OCI-LY1 (cell line): ENCODE results near the gene POLR1A.

Source experiments
- H2AFZ ChIP-seq: fragments of 200-600 bp; sonication (generic), shearing (Covaris generic); 2 replicates; pipeline ENCODE4 v1.6.0; 2014; ENCODE audit warnings: antibody characterized with exemption, mild to moderate bottlenecking, low read length
- H3F3A ChIP-seq: fragments of 200-600 bp; sonication (generic), shearing (Covaris generic); 2 replicates; pipeline ENCODE4 v1.6.0; 2014; ENCODE audit warnings: mild to moderate bottlenecking, antibody characterized with exemption, low read length, moderate library complexity; ENCODE audit not compliant: insufficient read depth
- H3K27ac ChIP-seq: fragments of 200-600 bp; sonication (generic); 2 replicates; pipeline ENCODE4 v1.5.1; 2014; ENCODE audit warnings: low read length, mixed run types, mild to moderate bottlenecking, low read depth; ENCODE audit not compliant: poor library complexity, severe bottlenecking
- H3K27me3 ChIP-seq: fragments of 200-600 bp; sonication (generic); 2 replicates; pipeline ENCODE4 v1.6.0; 2014; ENCODE audit warnings: antibody characterized with exemption, mild to moderate bottlenecking, low read length, moderate library complexity; ENCODE audit not compliant: insufficient read depth
- H3K36me3 ChIP-seq: fragments of 200-600 bp; sonication (generic); 2 replicates; pipeline ENCODE4 v1.6.1; 2014; ENCODE audit warnings: mild to moderate bottlenecking, antibody characterized with exemption, low read length, moderate library complexity, mixed read lengths; ENCODE audit not compliant: insufficient read depth
- H3K4me1 ChIP-seq: fragments of 200-600 bp; sonication (generic); 2 replicates; pipeline ENCODE4 v1.5.1; 2014; ENCODE audit warnings: mild to moderate bottlenecking, low read length, moderate library complexity; ENCODE audit not compliant: insufficient read depth, severe bottlenecking
- H3K4me2 ChIP-seq: fragments of 200-600 bp; sonication (generic), shearing (Covaris generic); 2 replicates; pipeline ENCODE4 v1.6.1; 2014; ENCODE audit warnings: low read length
- H3K4me3 ChIP-seq: fragments of 200-600 bp; sonication (generic); 2 replicates; pipeline ENCODE4 v1.5.1; 2014; ENCODE audit warnings: low read length, low read depth, mild to moderate bottlenecking, mixed read lengths; ENCODE audit not compliant: poor library complexity, severe bottlenecking
- H3K79me2 ChIP-seq: fragments of 200-600 bp; shearing (Covaris generic); 2 replicates; pipeline ENCODE4 v1.6.1; 2016; ENCODE audit warnings: mixed run types, low read length, mixed read lengths; ENCODE audit not compliant: insufficient read depth
- H3K9ac ChIP-seq: fragments of 200-600 bp; sonication (generic), shearing (Covaris generic); 2 replicates; pipeline ENCODE4 v1.6.1; 2014; ENCODE audit warnings: mild to moderate bottlenecking, low read length, mixed read lengths
- H3K9me2 ChIP-seq: fragments of 200-600 bp; sonication (generic), shearing (Covaris generic); 2 replicates; pipeline ENCODE4 v1.6.1; 2014; ENCODE audit warnings: low read depth, mild to moderate bottlenecking, low read length, mixed read lengths
- H3K9me3 ChIP-seq: fragments of 200-600 bp; shearing (Covaris generic); 2 replicates; pipeline ENCODE4 v1.6.1; 2014; ENCODE audit warnings: low read length, mixed read lengths
- H4K20me1 ChIP-seq: fragments of 200-600 bp; sonication (generic), shearing (Covaris generic); 2 replicates; pipeline ENCODE4 v1.6.0; 2016; ENCODE audit warnings: mild to moderate bottlenecking, low read length; ENCODE audit not compliant: insufficient read depth
- CTCF ChIP-seq: fragments of 200-600 bp; sonication (generic), shearing (Covaris generic); IDR thresholded peaks from 2 replicates; pipeline ENCODE4 v1.5.1; 2017; ENCODE audit warnings: mild to moderate bottlenecking, antibody characterized with exemption, low read length, moderate library complexity, mixed read lengths
- EZH2 ChIP-seq: fragments of 200-600 bp; sonication (generic), shearing (Covaris generic); IDR thresholded peaks from 2 replicates; pipeline ENCODE4 v1.8.0; 2017; ENCODE audit warnings: borderline replicate concordance, mixed run types, mild to moderate bottlenecking, antibody characterized with exemption, low read length, moderate library complexity, mixed read lengths

POLR1A gene

GRCh38 chr2:86107031-86107430 lies 1.3 kb upstream of the POLR1A start:
- Histone ChIP-seq H3K9me2 (no peaks in the 10 kb centered on the region), H3K9me3 (no peaks in the 10 kb centered on the region), H3K4me2 (peak overlapping the region; percentile 84), H4K20me1 (no peaks in the 10 kb centered on the region), H3K79me2 (peaks cover 78% of the 10 kb centered on the region), H3K4me1 (peaks cover 32% of the 10 kb centered on the region), H2AFZ (no peak overlapping the region), H3K4me3 (peak overlapping the region; percentile 85), H3K36me3 (peaks cover 59% of the 10 kb centered on the region), H3K27ac (peak overlapping the region; percentile 59), H3F3A (no peaks in the 10 kb centered on the region), H3K27me3 (no peaks in the 10 kb centered on the region), H3K9ac (peak overlapping the region; percentile 85)
- TF ChIP-seq CTCF, result no peak
- TF ChIP-seq EZH2, result no peak

- no peaks in the 10 kb centered on the region for H3K27me3 ChIP-seq
- H3F3A ChIP-seq, result no peaks in the 10 kb centered on the region
- TF ChIP-seq EZH2 (no peak), CTCF (no peak)
- peaks cover 86% of the 10 kb centered on the region for H3K79me2 ChIP-seq
- H3K9me3 ChIP-seq, result no peaks in the 10 kb centered on the region
- no peak within 1 kb of the TSS for H2AFZ ChIP-seq
- H4K20me1 ChIP-seq, result no peaks in the 10 kb centered on the region
- peak within 1 kb of the TSS; percentile 59 for H3K27ac ChIP-seq
- peaks cover 61% of the 10 kb centered on the region for H3K36me3 ChIP-seq
- peak within 1 kb of the TSS; percentile 85 for H3K9ac ChIP-seq
- H3K4me3 ChIP-seq, result peak within 1 kb of the TSS; percentile 85
- peak within 1 kb of the TSS; percentile 84 for H3K4me2 ChIP-seq
- H3K9me2 ChIP-seq, result no peaks in the 10 kb centered on the region
- peaks cover 32% of the 10 kb centered on the region for H3K4me1 ChIP-seq
These were observed 571 bp upstream of the POLR1A start, which contains the start of gene PTCD3 for GRCh38 chr2:86105969-86106945. Gene PTCD3 (plus strand): TSS chr2:86106235. CDS start chr2:86106248, 13 bp downstream.

- peaks cover 21% of the 10 kb centered on the region for H3K4me1 ChIP-seq
- H3K27me3 ChIP-seq, result no peaks in the 10 kb centered on the region
- peaks cover 68% of the 10 kb centered on the region for H3K36me3 ChIP-seq
- H3K27ac ChIP-seq, result no peak overlapping the region
- no peaks in the 10 kb centered on the region for H3F3A ChIP-seq
- no peak overlapping the region for H3K4me3 ChIP-seq
- no peak overlapping the region for H3K4me2 ChIP-seq
- peaks cover 64% of the 10 kb centered on the region for H3K79me2 ChIP-seq
- no peak overlapping the region for H2AFZ ChIP-seq
- H3K9me2 ChIP-seq, result no peaks in the 10 kb centered on the region
- no peaks in the 10 kb centered on the region for H3K9me3 ChIP-seq
- no peak for TF ChIP-seq EZH2
- no peak for TF ChIP-seq CTCF
- H4K20me1 ChIP-seq, result no peaks in the 10 kb centered on the region
- no peak overlapping the region for H3K9ac ChIP-seq
These were observed 3.5 kb downstream of the POLR1A start for GRCh38 chr2:86102157-86102556.
